ENCODE measurements around the gene FXYD4.

DNA sequence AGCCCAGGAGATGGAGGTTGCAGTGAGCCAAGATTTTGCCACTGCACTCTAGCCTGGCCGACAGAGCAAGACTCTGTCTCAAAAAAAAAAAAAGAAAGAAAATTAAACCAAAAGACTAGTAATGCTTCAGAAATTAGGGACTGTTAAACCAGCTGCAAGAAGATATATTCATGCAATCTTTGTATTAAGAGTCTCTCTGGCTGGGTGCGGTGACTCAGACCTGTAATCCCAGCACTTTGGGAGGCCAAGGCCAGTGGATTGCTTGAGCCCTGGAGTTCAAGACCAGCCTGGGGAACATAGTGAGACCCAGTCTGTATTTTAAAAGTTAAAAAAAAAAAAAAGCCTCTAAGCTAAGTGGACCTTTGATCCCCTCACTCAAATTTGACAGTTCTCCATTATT is 40.1 kb downstream of the FXYD4 start:
- TF ChIP-seq, protein P1, sequence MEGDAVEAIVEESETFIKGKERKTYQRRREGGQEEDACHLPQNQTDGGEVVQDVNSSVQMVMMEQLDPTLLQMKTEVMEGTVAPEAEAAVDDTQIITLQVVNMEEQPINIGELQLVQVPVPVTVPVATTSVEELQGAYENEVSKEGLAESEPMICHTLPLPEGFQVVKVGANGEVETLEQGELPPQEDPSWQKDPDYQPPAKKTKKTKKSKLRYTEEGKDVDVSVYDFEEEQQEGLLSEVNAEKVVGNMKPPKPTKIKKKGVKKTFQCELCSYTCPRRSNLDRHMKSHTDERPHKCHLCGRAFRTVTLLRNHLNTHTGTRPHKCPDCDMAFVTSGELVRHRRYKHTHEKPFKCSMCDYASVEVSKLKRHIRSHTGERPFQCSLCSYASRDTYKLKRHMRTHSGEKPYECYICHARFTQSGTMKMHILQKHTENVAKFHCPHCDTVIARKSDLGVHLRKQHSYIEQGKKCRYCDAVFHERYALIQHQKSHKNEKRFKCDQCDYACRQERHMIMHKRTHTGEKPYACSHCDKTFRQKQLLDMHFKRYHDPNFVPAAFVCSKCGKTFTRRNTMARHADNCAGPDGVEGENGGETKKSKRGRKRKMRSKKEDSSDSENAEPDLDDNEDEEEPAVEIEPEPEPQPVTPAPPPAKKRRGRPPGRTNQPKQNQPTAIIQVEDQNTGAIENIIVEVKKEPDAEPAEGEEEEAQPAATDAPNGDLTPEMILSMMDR (IDR thresholded peaks at IDR 0.05) = no peak
- TF ChIP-seq POLR2A (IDR thresholded peaks at IDR 0.05) = no peak
